Neural cell (in vitro differentiated cells): ENCODE measurements around the gene PIP4K2A. TPM values are rescaled to one million over a fixed set of nuclear protein-coding genes. Genes with fewer than 3 reads are reported as not detected.

ENCODE experiments used
- H2AFZ ChIP-seq: fragments of 200-600, 300-800 bp; sonication (generic), shearing (Covaris generic); 2 replicates; pipeline ENCODE4 v1.6.0; 2014; ENCODE audit warnings: low read depth, mild to moderate bottlenecking, antibody characterized with exemption, low read length, moderate library complexity
- H3F3A ChIP-seq: fragments of 200-600 bp; shearing (Covaris generic); 2 replicates; pipeline ENCODE4 v1.6.1; 2016; ENCODE audit warnings: mild to moderate bottlenecking, moderate library complexity, mixed read lengths, antibody characterized with exemption, low read length; ENCODE audit not compliant: insufficient read depth, poor library complexity, severe bottlenecking
- H3K27ac ChIP-seq: fragments of 200-600, 300-800 bp; sonication (generic), shearing (Covaris generic); 2 replicates; pipeline ENCODE4 v1.5.1; 2014; ENCODE audit warnings: mild to moderate bottlenecking, low read length, moderate library complexity
- H3K27me3 ChIP-seq: fragments of 300-800, 200-600 bp; sonication (generic), shearing (Covaris generic); 2 replicates; pipeline ENCODE4 v1.6.0; 2014; ENCODE audit warnings: mild to moderate bottlenecking, low read depth, low read length, moderate library complexity; ENCODE audit not compliant: insufficient read depth
- H3K36me3 ChIP-seq: fragments of 300-800, 200-600 bp; sonication (generic), shearing (Covaris generic); 2 replicates; pipeline ENCODE4 v1.5.1; 2014; ENCODE audit warnings: mild to moderate bottlenecking, antibody characterized with exemption, low read length, moderate library complexity; ENCODE audit not compliant: insufficient read depth
- H3K4me2 ChIP-seq: fragments of 300-800, 200-600 bp; sonication (generic), shearing (Covaris generic); 2 replicates; pipeline ENCODE4 v1.6.0; 2014; ENCODE audit warnings: mild to moderate bottlenecking, low read length
- H3K4me3 ChIP-seq: fragments of 300-800, 200-600 bp; sonication (generic), shearing (Covaris generic); 2 replicates; pipeline ENCODE4 v1.5.1; 2014; ENCODE audit warnings: mild to moderate bottlenecking, low read length, moderate library complexity
- H3K79me2 ChIP-seq: fragments of 200-600 bp; shearing (Covaris generic); replicated peaks from 2 replicates; pipeline ENCODE4 v1.6.0; 2014; ENCODE audit warnings: mild to moderate bottlenecking, low read length, moderate library complexity; ENCODE audit not compliant: insufficient read depth
- H3K9ac ChIP-seq: fragments of 300-800, 200-600 bp; sonication (generic), shearing (Covaris generic); 2 replicates; pipeline ENCODE4 v1.6.1; 2016; ENCODE audit warnings: mild to moderate bottlenecking, low read length, mixed read lengths
- H3K9me2 ChIP-seq: fragments of 200-600 bp; shearing (Covaris generic); 2 replicates; pipeline ENCODE4 v1.6.1; 2016; ENCODE audit warnings: mild to moderate bottlenecking, low read length, mixed read lengths; ENCODE audit not compliant: insufficient read depth
- H3K9me3 ChIP-seq: fragments of 200-600, 300-800 bp; sonication (generic), shearing (Covaris generic); 2 replicates; pipeline ENCODE4 v1.6.1; 2016; ENCODE audit warnings: mild to moderate bottlenecking, mixed run types, low read length, moderate library complexity, mixed read lengths
- H4K20me1 ChIP-seq: fragments of 200-600 bp; shearing (Covaris generic); 2 replicates; pipeline ENCODE4 v1.6.1; 2016; ENCODE audit warnings: mild to moderate bottlenecking, mixed run types; ENCODE audit not compliant: insufficient read depth
- EP300 ChIP-seq: fragments of 450-650 bp; conservative IDR thresholded peaks from 2 replicates; pipeline ENCODE4 v1.6.1; 2014; ENCODE audit warnings: antibody characterized with exemption, mild to moderate bottlenecking, moderate library complexity; ENCODE audit not compliant: poor library complexity, severe bottlenecking
- EZH2 ChIP-seq: fragments of 200-600, 300-800 bp; shearing (Covaris generic), sonication (generic); IDR thresholded peaks from 2 replicates; pipeline ENCODE4 v1.6.1; 2014; ENCODE audit warnings: antibody characterized with exemption, low read length, borderline replicate concordance, mild to moderate bottlenecking; ENCODE audit not compliant: insufficient read depth, poor library complexity, severe bottlenecking
- MXI1 ChIP-seq: fragments of 450-650 bp; conservative IDR thresholded peaks from 2 replicates; pipeline ENCODE4 v1.6.1; 2014; ENCODE audit warnings: antibody characterized with exemption, mild to moderate bottlenecking; ENCODE audit not compliant: poor library complexity, severe bottlenecking
- POLR2AphosphoS5 ChIP-seq: IDR thresholded peaks from 2 replicates; pipeline ENCODE4 v1.6.1; 2012
- RAD21 ChIP-seq: fragments of 450-650 bp; conservative IDR thresholded peaks from 2 replicates; pipeline ENCODE4 v1.6.1; 2014; ENCODE audit warnings: antibody characterized with exemption, mild to moderate bottlenecking, moderate library complexity
- SMC3 ChIP-seq: fragments of 450-650 bp; conservative IDR thresholded peaks from 2 replicates; pipeline ENCODE4 v1.6.1; 2014; ENCODE audit warnings: antibody characterized with exemption, mild to moderate bottlenecking, moderate library complexity; ENCODE audit not compliant: poor library complexity
- TAF1 ChIP-seq: IDR thresholded peaks from 2 replicates; pipeline ENCODE4 v1.6.1; 2012; ENCODE audit warnings: low read depth
- polyA plus RNA-seq: library from polyadenylated mRNA; depleted of rRNA; stranded (reverse); fragments of >200 nt; gene quantifications from 2 replicates; pipeline ENCODE4 v1.2.3, GENCODE V29; 2014
- TF ChIP-seq, protein P1 (sequence below): IDR thresholded peaks from 2 replicates; pipeline ENCODE4 v1.6.1; 2012; ENCODE audit warnings: borderline replicate concordance
- TF ChIP-seq, protein P2 (sequence below): fragments of 450-650 bp; IDR thresholded peaks from 2 replicates; pipeline ENCODE4 v1.5.1; 2014; ENCODE audit warnings: antibody characterized with exemption, mild to moderate bottlenecking, moderate library complexity; ENCODE audit not compliant: poor library complexity, severe bottlenecking

PIP4K2A gene
- polyA plus RNA-seq, 1 donor from 2014 or later: 12.6 TPM

GRCh38 chr10:22544325-22545068 lies 169.9 kb downstream of the PIP4K2A start:
- Histone ChIP-seq H3K27ac (no peak overlapping the region), H3K27me3 (no peaks in the 10 kb centered on the region), H3K36me3 (peaks cover 7% of the 10 kb centered on the region), H3K9ac (no peak overlapping the region), H3K9me3 (no peaks in the 10 kb centered on the region), H3K4me3 (no peak overlapping the region), H4K20me1 (no peaks in the 10 kb centered on the region), H2AFZ (no peak overlapping the region), H3K4me2 (no peak overlapping the region), H3K79me2 (no peaks in the 10 kb centered on the region), H3K9me2 (no peaks in the 10 kb centered on the region), H3F3A (no peaks in the 10 kb centered on the region)
- TF ChIP-seq SMC3 (no peak), TAF1 (no peak), POLR2AphosphoS5 (no peak), RAD21 (no peak), EZH2 (no peak), MXI1 (no peak), EP300 (no peak)
- TF ChIP-seq, protein P1, sequence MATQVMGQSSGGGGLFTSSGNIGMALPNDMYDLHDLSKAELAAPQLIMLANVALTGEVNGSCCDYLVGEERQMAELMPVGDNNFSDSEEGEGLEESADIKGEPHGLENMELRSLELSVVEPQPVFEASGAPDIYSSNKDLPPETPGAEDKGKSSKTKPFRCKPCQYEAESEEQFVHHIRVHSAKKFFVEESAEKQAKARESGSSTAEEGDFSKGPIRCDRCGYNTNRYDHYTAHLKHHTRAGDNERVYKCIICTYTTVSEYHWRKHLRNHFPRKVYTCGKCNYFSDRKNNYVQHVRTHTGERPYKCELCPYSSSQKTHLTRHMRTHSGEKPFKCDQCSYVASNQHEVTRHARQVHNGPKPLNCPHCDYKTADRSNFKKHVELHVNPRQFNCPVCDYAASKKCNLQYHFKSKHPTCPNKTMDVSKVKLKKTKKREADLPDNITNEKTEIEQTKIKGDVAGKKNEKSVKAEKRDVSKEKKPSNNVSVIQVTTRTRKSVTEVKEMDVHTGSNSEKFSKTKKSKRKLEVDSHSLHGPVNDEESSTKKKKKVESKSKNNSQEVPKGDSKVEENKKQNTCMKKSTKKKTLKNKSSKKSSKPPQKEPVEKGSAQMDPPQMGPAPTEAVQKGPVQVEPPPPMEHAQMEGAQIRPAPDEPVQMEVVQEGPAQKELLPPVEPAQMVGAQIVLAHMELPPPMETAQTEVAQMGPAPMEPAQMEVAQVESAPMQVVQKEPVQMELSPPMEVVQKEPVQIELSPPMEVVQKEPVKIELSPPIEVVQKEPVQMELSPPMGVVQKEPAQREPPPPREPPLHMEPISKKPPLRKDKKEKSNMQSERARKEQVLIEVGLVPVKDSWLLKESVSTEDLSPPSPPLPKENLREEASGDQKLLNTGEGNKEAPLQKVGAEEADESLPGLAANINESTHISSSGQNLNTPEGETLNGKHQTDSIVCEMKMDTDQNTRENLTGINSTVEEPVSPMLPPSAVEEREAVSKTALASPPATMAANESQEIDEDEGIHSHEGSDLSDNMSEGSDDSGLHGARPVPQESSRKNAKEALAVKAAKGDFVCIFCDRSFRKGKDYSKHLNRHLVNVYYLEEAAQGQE: no peak
- TF ChIP-seq, protein P2, sequence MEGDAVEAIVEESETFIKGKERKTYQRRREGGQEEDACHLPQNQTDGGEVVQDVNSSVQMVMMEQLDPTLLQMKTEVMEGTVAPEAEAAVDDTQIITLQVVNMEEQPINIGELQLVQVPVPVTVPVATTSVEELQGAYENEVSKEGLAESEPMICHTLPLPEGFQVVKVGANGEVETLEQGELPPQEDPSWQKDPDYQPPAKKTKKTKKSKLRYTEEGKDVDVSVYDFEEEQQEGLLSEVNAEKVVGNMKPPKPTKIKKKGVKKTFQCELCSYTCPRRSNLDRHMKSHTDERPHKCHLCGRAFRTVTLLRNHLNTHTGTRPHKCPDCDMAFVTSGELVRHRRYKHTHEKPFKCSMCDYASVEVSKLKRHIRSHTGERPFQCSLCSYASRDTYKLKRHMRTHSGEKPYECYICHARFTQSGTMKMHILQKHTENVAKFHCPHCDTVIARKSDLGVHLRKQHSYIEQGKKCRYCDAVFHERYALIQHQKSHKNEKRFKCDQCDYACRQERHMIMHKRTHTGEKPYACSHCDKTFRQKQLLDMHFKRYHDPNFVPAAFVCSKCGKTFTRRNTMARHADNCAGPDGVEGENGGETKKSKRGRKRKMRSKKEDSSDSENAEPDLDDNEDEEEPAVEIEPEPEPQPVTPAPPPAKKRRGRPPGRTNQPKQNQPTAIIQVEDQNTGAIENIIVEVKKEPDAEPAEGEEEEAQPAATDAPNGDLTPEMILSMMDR: no peak

DNA sequence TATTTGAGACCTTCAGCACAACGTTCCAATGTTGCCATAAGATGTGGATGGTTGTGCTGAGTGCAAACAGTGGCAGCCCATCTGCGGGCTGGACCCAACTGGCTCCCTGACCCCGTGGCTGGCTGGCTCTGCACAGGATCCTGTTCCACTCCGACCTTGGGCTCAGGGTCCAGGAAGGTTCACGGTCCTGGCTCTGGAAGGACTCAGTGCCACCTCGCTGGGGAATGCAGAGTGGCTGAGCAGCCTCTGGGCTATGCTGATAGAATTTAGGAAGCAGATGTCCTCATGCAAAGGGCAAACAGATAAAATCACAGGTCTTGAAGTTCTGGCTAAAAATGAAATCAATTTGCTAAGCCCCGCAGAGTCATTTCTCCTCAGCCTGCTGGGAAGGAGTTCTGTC lies 171.6 kb downstream of the PIP4K2A start:
- H3K9me3 ChIP-seq: no peaks in the 10 kb centered on the region
- no peaks in the 10 kb centered on the region for H3K79me2 ChIP-seq
- H2AFZ ChIP-seq: no peak overlapping the region
- no peaks in the 10 kb centered on the region for H3F3A ChIP-seq
- no peak overlapping the region for H3K27ac ChIP-seq
- no peaks in the 10 kb centered on the region for H3K27me3 ChIP-seq
- H3K4me2 ChIP-seq: no peak overlapping the region
- H4K20me1 ChIP-seq: no peaks in the 10 kb centered on the region
- TF ChIP-seq, protein P2: no peak
- TF ChIP-seq TAF1: no peak
- no peak for TF ChIP-seq POLR2AphosphoS5
- TF ChIP-seq EP300: no peak
- TF ChIP-seq SMC3: no peak
- no peak for TF ChIP-seq RAD21
- TF ChIP-seq, protein P1: no peak
- TF ChIP-seq EZH2: no peak
- no peak for TF ChIP-seq MXI1
- H3K36me3 ChIP-seq: peaks cover 7% of the 10 kb centered on the region
- H3K9ac ChIP-seq: no peak overlapping the region
- H3K4me3 ChIP-seq: no peak overlapping the region
- H3K9me2 ChIP-seq: no peaks in the 10 kb centered on the region
